Ovary (tissue), 9 donors: Measurements from ENCODE around the gene GPR158. TPM values are rescaled to one million over a fixed set of nuclear protein-coding genes. Genes with fewer than 3 reads are reported as not detected.

ENCODE experiments used
- DNase-seq, 5 donors: peaks; one replicate each; pipeline ENCODE4 v3.0.0-alpha.2; 2019 to 2020
- H3K27ac ChIP-seq, 2 donors: fragments of 200-600 bp; one replicate each; pipeline versions ENCODE4 v1.5.1 to v1.8.0; 2019 to 2022
- H3K27me3 ChIP-seq: fragments of 200-600 bp; one replicate; pipeline ENCODE4 v1.8.0; 2022
- H3K36me3 ChIP-seq: fragments of 200-600 bp; sonication (generic); one replicate; pipeline ENCODE4 v1.5.1; 2019
- H3K4me1 ChIP-seq: one replicate; pipeline ENCODE4 v1.8.1; 2013; ENCODE audit warnings: mild to moderate bottlenecking, moderate library complexity; ENCODE audit not compliant: insufficient read depth
- H3K4me3 ChIP-seq: fragments of 200-600 bp; sonication (generic); one replicate; pipeline ENCODE4 v1.5.1; 2017
- H3K9me3 ChIP-seq, 2 donors: fragments of 200-600 bp in 1 of 2; sonication (generic) in 1 of 2; one replicate each; pipeline versions ENCODE4 v1.5.1 to v1.8.1; 2013 to 2019; ENCODE audit warnings: mild to moderate bottlenecking in 1 of 2, moderate library complexity in 1 of 2
- EP300 ChIP-seq: sonication (generic); formaldehyde crosslinking; IDR thresholded peaks from one replicate; pipeline ENCODE4 v1.6.1; 2017; ENCODE audit warnings: antibody characterized with exemption
- POLR2A ChIP-seq: fragments of 450-650 bp; IDR thresholded peaks from one replicate; pipeline ENCODE4 v1.6.1; 2017; ENCODE audit warnings: antibody characterized with exemption, mild to moderate bottlenecking, moderate library complexity
- WGBS, 3 donors: extraction: QIAGEN DNeasy Blood & Tissue Kit in 1 of 3; methylation state at CpG; one replicate each; pipeline versions ENCODE4 v1.1.5 to v1.1.7; 2013 to 2017; 5-methylcytosine and 5-hydroxymethylcytosine counted together
- intact Hi-C, 4 donors: fragments of 100-400 bp; cut with DNase I; formaldehyde crosslinking; loops; one replicate each; pipeline versions ENCODE4 v1.11.0 to v1.15.1; 2022 to 2023
- polyA plus RNA-seq, 2 donors: library from polyadenylated mRNA; stranded (reverse); fragments of 200-250 nt in 1 of 2; fragments of 350-450 nt in 1 of 2; fragmentation: Illumina TruSeq in 1 of 2; extraction: RNeasy Lipid Tissue Mini Kit (QIAGEN cat#74804) in 1 of 2; gene quantifications; one replicate each; pipeline ENCODE4 v1.2.3, GENCODE V29; 2013 to 2014
- total RNA-seq, 7 donors: library from RNA; depleted of rRNA in 2 of 7; stranded (reverse); fragments of >200 nt in 2 of 7; fragmentation: NEBNext Ultra II Directional in 3 of 7; extraction: Animal tissue kit (Norgen Biotek cat#: 25700) in 3 of 7; gene quantifications; one replicate each; pipeline versions ENCODE4 v1.1.0 to v1.2.4, GENCODE V29; 2016 to 2023
- TF ChIP-seq, protein P1 (sequence below), 3 donors: fragments of 450-650 bp in 2 of 3; fragments of 200-600 bp in 1 of 3; IDR thresholded peaks; one replicate each; pipeline versions ENCODE4 v1.5.1 to v1.8.0; 2016 to 2022; ENCODE audit warnings: antibody characterized with exemption in 3 of 3, mild to moderate bottlenecking in 1 of 3
- donor health status: DM: no; HTN: no; CAD: no; lungs with moderate emphysema.
- donor health status: DM: no; HTN: no; CAD: no.
- donor health status: Bipolar disorder and iron deficiency.
- donor health status: DM: yes; HTN: yes; CAD: no.
- donor health status: DM: no; HTN: no; CAD: no.
- donor health status: DM: yes; HTN: yes; CAD: no.

Gene GPR158
- total and polyA plus RNA-seq, 9 donors = 0.10 to 0.47 (median 0.17) TPM; not detected in 1

GRCh38 chr10:25338271-25338670 is 163.5 kb downstream of the GPR158 start:
- DNase-seq = no peak
- TF ChIP-seq, protein P1, sequence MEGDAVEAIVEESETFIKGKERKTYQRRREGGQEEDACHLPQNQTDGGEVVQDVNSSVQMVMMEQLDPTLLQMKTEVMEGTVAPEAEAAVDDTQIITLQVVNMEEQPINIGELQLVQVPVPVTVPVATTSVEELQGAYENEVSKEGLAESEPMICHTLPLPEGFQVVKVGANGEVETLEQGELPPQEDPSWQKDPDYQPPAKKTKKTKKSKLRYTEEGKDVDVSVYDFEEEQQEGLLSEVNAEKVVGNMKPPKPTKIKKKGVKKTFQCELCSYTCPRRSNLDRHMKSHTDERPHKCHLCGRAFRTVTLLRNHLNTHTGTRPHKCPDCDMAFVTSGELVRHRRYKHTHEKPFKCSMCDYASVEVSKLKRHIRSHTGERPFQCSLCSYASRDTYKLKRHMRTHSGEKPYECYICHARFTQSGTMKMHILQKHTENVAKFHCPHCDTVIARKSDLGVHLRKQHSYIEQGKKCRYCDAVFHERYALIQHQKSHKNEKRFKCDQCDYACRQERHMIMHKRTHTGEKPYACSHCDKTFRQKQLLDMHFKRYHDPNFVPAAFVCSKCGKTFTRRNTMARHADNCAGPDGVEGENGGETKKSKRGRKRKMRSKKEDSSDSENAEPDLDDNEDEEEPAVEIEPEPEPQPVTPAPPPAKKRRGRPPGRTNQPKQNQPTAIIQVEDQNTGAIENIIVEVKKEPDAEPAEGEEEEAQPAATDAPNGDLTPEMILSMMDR (IDR thresholded peaks at IDR 0.05) = no peak
- 70 to 93% (median 89%) methylated on average over 12 of the region's 12 CpGs for WGBS, 3 donors
- H3K27ac ChIP-seq = no peak overlapping the region
- no peaks in the 10 kb centered on the region for H3K27me3 ChIP-seq
- intact Hi-C loops = no loop called here
- no peaks in the 10 kb centered on the region for H3K36me3 ChIP-seq
- H3K4me3 ChIP-seq = no peak overlapping the region
- H3K9me3 ChIP-seq = no peaks in the 10 kb centered on the region
- no peaks in the 10 kb centered on the region for H3K4me1 ChIP-seq

DNA sequence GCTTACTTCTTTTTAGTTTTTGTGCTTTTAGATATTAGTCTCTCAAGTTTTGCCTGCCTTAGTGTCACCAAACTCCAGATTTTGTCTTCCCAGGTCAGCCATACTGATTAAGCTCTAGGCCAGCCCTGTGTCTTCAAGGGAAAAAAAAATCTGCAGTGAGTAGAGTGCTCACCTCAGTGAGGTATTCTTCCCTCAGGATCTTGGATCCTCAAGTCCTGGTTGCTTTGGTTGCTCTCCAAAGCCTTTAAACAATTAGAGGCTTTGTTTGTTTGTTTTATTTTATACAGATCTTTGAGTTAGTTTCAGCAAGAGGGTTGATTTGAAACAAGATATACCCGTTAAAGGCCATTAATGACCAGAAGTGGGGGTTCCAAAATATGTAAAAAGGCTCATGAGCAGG is 165.2 kb downstream of the GPR158 start:
- Histone ChIP-seq H3K36me3 (no peaks in the 10 kb centered on the region), H3K4me1 (no peaks in the 10 kb centered on the region), H3K27me3 (no peaks in the 10 kb centered on the region), H3K4me3 (no peak overlapping the region), H3K9me3 (no peaks in the 10 kb centered on the region), H3K27ac (no peak overlapping the region)
- no peak for TF ChIP-seq POLR2A
- no peak for TF ChIP-seq EP300
- TF ChIP-seq, protein P1 (IDR thresholded peaks at IDR 0.05) = no peak
- intact Hi-C loops = no loop called here
- no peak for DNase-seq
- 40 to 65% (median 44%) methylated on average over 1 of the region's 1 CpG for WGBS, 3 donors

- intact Hi-C loops = no loop called here
- TF ChIP-seq, protein P1 (IDR thresholded peaks at IDR 0.05) = no peak
- TF ChIP-seq POLR2A = no peak
- TF ChIP-seq EP300 = no peak
Measured at GRCh38 chr10:25349520-25349919, 174.7 kb downstream of the GPR158 start.

GRCh38 chr10:25356609-25357008 is 181.8 kb downstream of the GPR158 start:
- 90 to 97% (median 90%) methylated on average over 2 of the region's 2 CpGs for WGBS, 3 donors
- Histone ChIP-seq H3K9me3 (no peaks in the 10 kb centered on the region), H3K36me3 (no peaks in the 10 kb centered on the region), H3K27ac (no peak overlapping the region), H3K4me1 (no peaks in the 10 kb centered on the region), H3K4me3 (no peak overlapping the region), H3K27me3 (no peaks in the 10 kb centered on the region)
- TF ChIP-seq EP300 (no peak), POLR2A (no peak)
- TF ChIP-seq, protein P1 (IDR thresholded peaks at IDR 0.05) = no peak
- intact Hi-C loops = no loop called here
- DNase-seq = no peak

More at GRCh38 chr10:25349520-25349919, 174.7 kb downstream of the GPR158 start:
- Histone ChIP-seq H3K4me3 (no peak overlapping the region), H3K27me3 (no peaks in the 10 kb centered on the region), H3K27ac (no peak overlapping the region), H3K9me3 (no peaks in the 10 kb centered on the region), H3K36me3 (no peaks in the 10 kb centered on the region), H3K4me1 (no peaks in the 10 kb centered on the region)
- 82 to 91% (median 86%) methylated on average over 3 of the region's 3 CpGs for WGBS, 3 donors
- DNase-seq = no peak

- Histone ChIP-seq H3K4me3 (no peak overlapping the region), H3K36me3 (no peaks in the 10 kb centered on the region), H3K27ac (no peak overlapping the region), H3K4me1 (no peaks in the 10 kb centered on the region), H3K27me3 (no peaks in the 10 kb centered on the region), H3K9me3 (no peaks in the 10 kb centered on the region)
- WGBS, 3 donors = 60 to 70% (median 66%) methylated on average over 3 of the region's 3 CpGs
- intact Hi-C loops = no loop called here
- DNase-seq = no peak
- TF ChIP-seq POLR2A (no peak), EP300 (no peak)
- TF ChIP-seq, protein P1 (IDR thresholded peaks at IDR 0.05) = no peak
Measured at GRCh38 chr10:25357269-25357668, 182.5 kb downstream of the GPR158 start.
